NCI-H345 treated with DMSO at 0.1 percent for 48 hours (cell line): ENCODE data around the gene CD248.
"Not testable (repeated sequence)": the region's sequence is repeated elsewhere in the genome, so short reads cannot be mapped to it uniquely, and the experiment has no call there.

ENCODE experiments used
- DNase-seq: peaks from one replicate; lab custom pipeline; 2025; ENCODE audit not compliant: unreplicated experiment; lab: John Stamatoyannopoulos, UW

CD248 gene

GRCh38 chr11:66316849-66317251, at the start of gene CD248:
Gene CD248, minus strand, starts transcription at chr11:66317044. Its CDS starts 17 bp downstream, at chr11:66317027.
- no peak for DNase-seq

GRCh38 chr11:66365711-66366619, 49.1 kb upstream of the CD248 start:
- no peak for DNase-seq

GRCh38 chr11:66365166-66365565, 48.3 kb upstream of the CD248 start:
- DNase-seq = no peak

GRCh38 chr11:66363805-66364535, 47.1 kb upstream of the CD248 start:
- DNase-seq = no peak

- DNase-seq = no peak
Observed at GRCh38 chr11:66363187-66363601, 46.4 kb upstream of the CD248 start.

- no peak for DNase-seq
Observed at GRCh38 chr11:66362481-66363147, 45.8 kb upstream of the CD248 start.

GRCh38 chr11:66361502-66361941, 44.7 kb upstream of the CD248 start:
- DNase-seq = no peak

- DNase-seq = no peak
Observed at GRCh38 chr11:66360406-66361073, 43.7 kb upstream of the CD248 start.

- DNase-seq = no peak
Observed at GRCh38 chr11:66359662-66360087, 42.8 kb upstream of the CD248 start.

GRCh38 chr11:66350560-66351235, 33.9 kb upstream of the CD248 start:
- not testable (repeated sequence) for DNase-seq

- no peak for DNase-seq
Observed at GRCh38 chr11:66349084-66349386, 32.2 kb upstream of the CD248 start.

- DNase-seq = peak; percentile 71
Observed at GRCh38 chr11:66347425-66348276, 30.8 kb upstream of the CD248 start, which contains the start of gene B4GAT1. Gene B4GAT1, minus strand, starts transcription at chr11:66347629. Its CDS starts 84 bp downstream, at chr11:66347545.

- DNase-seq = no peak
Observed at GRCh38 chr11:66346476-66347424, 29.9 kb upstream of the CD248 start.

- no peak for DNase-seq
Observed at GRCh38 chr11:66345316-66345649, 28.4 kb upstream of the CD248 start.

- DNase-seq = peak; percentile 96
Observed at GRCh38 chr11:66344550-66345315, 27.9 kb upstream of the CD248 start, which contains the start of gene BRMS1. Gene BRMS1, minus strand, starts transcription at chr11:66345104. Its CDS starts 2,870 bp downstream, at chr11:66342234.

GRCh38 chr11:66343176-66343575, 26.3 kb upstream of the CD248 start:
- no peak for DNase-seq

- no peak for DNase-seq
Observed at GRCh38 chr11:66341502-66342126, 24.8 kb upstream of the CD248 start.
